OCI-LY3 (cell line): ENCODE data around the gene NECAP2.
"Not testable (repeated sequence)": the region's sequence is repeated elsewhere in the genome, so short reads cannot be mapped to it uniquely, and the experiment has no call there.

Experiments used
- H2AFZ ChIP-seq: fragments of 200-600, 300-600 bp; shearing (Covaris generic); 2 replicates; pipeline ENCODE4 v1.6.0; 2014; ENCODE audit warnings: antibody characterized with exemption, low read depth, low read length
- H3K27ac ChIP-seq: fragments of 200-600, 300-600 bp; sonication (generic); 2 replicates; pipeline ENCODE4 v1.5.1; 2014; ENCODE audit warnings: mild to moderate bottlenecking, low read length, moderate library complexity, mixed read lengths
- H3K27me3 ChIP-seq: fragments of 200-600, 300-600 bp; sonication (generic); 2 replicates; pipeline ENCODE4 v1.6.1; 2014; ENCODE audit warnings: low read depth, low read length, mixed read lengths
- H3K36me3 ChIP-seq: fragments of 200-600, 300-600 bp; sonication (generic); replicated peaks from 2 replicates; pipeline ENCODE3; 2014; ENCODE audit warnings: low read depth, low read length, mixed read lengths
- H3K4me1 ChIP-seq: fragments of 300-600, 200-600 bp; sonication (generic); 2 replicates; pipeline ENCODE4 v1.6.1; 2014; ENCODE audit warnings: low read length, mixed read lengths
- H3K4me2 ChIP-seq: fragments of 200-600, 300-600 bp; sonication (generic); 2 replicates; pipeline ENCODE4 v1.6.1; 2014; ENCODE audit warnings: low read length, mixed read lengths
- H3K4me3 ChIP-seq: fragments of 300-600, 200-600 bp; sonication (generic); 2 replicates; pipeline ENCODE4 v1.5.1; 2014; ENCODE audit warnings: antibody characterized with exemption, mild to moderate bottlenecking, low read length, moderate library complexity
- H3K79me2 ChIP-seq: fragments of 300-600, 200-600 bp; shearing (Covaris generic); 2 replicates; pipeline ENCODE4 v1.6.1; 2014; ENCODE audit warnings: mild to moderate bottlenecking, low read length, mixed read lengths
- H3K9ac ChIP-seq: fragments of 300-600, 200-600 bp; shearing (Covaris generic); 2 replicates; pipeline ENCODE4 v1.6.0; 2014; ENCODE audit warnings: mild to moderate bottlenecking, low read length, moderate library complexity
- H3K9me3 ChIP-seq: fragments of 200-600, 300-600 bp; shearing (Covaris generic); 2 replicates; pipeline ENCODE4 v1.6.1; 2014; ENCODE audit warnings: low read length, mixed read lengths; ENCODE audit not compliant: insufficient read depth
- H4K20me1 ChIP-seq: fragments of 200-600, 300-600 bp; sonication (generic); 2 replicates; pipeline ENCODE4 v1.6.1; 2016; ENCODE audit warnings: low read length, mixed read lengths; ENCODE audit not compliant: insufficient read depth
- EZH2phosphoT487 ChIP-seq: fragments of 200-600 bp; shearing (Covaris generic); IDR thresholded peaks from 2 replicates; pipeline ENCODE4 v1.6.1; 2018; ENCODE audit warnings: antibody characterized with exemption, mixed run types, low read depth
- TF ChIP-seq, protein P1 (sequence below): fragments of 200-600, 300-600 bp; sonication (generic); IDR thresholded peaks from 2 replicates; pipeline ENCODE4 v1.5.1; 2014; ENCODE audit warnings: antibody characterized with exemption, low read length, low read depth

NECAP2 gene

GRCh38 chr1:16489195-16489880 lies 48.8 kb downstream of the NECAP2 start:
- not testable (repeated sequence) for H3K27me3 ChIP-seq, H3K36me3 ChIP-seq

DNA sequence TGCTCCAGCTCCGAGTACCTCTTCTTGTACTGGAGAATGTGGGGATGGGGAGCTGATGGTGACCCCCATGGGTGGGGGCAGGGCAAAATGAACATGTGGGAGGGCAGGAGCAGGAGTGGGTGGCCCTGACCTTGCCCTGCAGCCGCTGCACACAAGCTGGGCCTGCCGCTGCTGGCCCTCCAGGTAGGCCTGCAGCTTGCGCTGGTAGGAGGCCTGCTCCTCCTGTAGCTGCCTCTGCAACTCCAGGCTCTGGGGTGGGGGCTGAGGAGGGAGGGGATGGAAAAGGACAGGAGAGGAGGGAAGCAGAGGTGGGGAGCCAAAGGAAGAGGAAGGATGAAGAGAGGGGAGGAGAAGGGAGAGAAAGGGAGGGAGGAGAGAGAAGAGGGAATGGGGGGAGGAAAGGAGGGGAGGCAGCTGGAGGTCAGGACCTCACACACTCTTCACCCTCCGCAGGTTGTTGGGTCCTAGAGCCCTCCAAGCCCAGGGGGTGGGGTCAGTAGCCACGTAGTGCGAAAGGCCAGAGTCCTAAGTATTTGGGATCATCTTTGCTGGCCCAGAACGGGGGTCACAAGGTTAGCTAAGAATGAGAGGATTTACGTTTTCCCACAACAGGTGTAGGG lies 50.6 kb downstream of the NECAP2 start:
- Histone ChIP-seq H3K36me3 (no peaks in the 10 kb centered on the region), H3K27me3 (no peaks in the 10 kb centered on the region), H2AFZ (no peak overlapping the region), H4K20me1 (no peaks in the 10 kb centered on the region), H3K4me2 (no peak overlapping the region), H3K79me2 (no peaks in the 10 kb centered on the region), H3K4me1 (no peaks in the 10 kb centered on the region), H3K9me3 (no peaks in the 10 kb centered on the region), H3K27ac (no peak overlapping the region), H3K9ac (no peak overlapping the region), H3K4me3 (no peak overlapping the region)
- TF ChIP-seq, protein P1, sequence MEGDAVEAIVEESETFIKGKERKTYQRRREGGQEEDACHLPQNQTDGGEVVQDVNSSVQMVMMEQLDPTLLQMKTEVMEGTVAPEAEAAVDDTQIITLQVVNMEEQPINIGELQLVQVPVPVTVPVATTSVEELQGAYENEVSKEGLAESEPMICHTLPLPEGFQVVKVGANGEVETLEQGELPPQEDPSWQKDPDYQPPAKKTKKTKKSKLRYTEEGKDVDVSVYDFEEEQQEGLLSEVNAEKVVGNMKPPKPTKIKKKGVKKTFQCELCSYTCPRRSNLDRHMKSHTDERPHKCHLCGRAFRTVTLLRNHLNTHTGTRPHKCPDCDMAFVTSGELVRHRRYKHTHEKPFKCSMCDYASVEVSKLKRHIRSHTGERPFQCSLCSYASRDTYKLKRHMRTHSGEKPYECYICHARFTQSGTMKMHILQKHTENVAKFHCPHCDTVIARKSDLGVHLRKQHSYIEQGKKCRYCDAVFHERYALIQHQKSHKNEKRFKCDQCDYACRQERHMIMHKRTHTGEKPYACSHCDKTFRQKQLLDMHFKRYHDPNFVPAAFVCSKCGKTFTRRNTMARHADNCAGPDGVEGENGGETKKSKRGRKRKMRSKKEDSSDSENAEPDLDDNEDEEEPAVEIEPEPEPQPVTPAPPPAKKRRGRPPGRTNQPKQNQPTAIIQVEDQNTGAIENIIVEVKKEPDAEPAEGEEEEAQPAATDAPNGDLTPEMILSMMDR: no peak
- TF ChIP-seq EZH2phosphoT487: no peak

More at GRCh38 chr1:16489195-16489880, 48.8 kb downstream of the NECAP2 start:
- not testable (repeated sequence) for H3K79me2 ChIP-seq, H3K4me3 ChIP-seq, H2AFZ ChIP-seq, H4K20me1 ChIP-seq, H3K4me1 ChIP-seq, H3K9me3 ChIP-seq, H3K4me2 ChIP-seq, H3K9ac ChIP-seq, H3K27ac ChIP-seq

DNA sequence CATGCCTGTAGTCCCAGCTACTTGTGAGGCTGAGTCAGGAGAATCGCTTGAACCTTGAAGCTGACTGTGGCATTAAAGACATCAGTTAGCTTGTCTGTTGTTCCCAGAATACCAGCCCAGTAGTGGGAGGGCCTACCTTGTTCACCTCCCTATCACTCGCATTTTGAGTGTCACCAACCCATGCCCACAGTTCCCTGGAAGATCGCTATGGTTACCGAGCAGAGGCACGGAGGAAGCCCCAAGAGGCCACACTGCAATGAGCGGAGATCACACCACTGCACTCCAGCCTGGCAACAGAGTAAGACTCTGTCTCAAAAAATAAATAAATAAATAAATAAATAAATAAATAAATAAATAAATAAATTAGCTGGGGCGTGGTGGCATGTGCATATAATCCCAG lies 52.4 kb downstream of the NECAP2 start:
- not testable (repeated sequence) for H3K27ac ChIP-seq, H4K20me1 ChIP-seq, H3K79me2 ChIP-seq, H3K9me3 ChIP-seq, H3K9ac ChIP-seq, H3K27me3 ChIP-seq, H3K4me2 ChIP-seq, H3K4me3 ChIP-seq, H3K4me1 ChIP-seq, H3K36me3 ChIP-seq, H2AFZ ChIP-seq

GRCh38 chr1:16493731-16494130 lies 53.2 kb downstream of the NECAP2 start:
- not testable (repeated sequence) for H3K27ac ChIP-seq, H3K4me2 ChIP-seq, H3K27me3 ChIP-seq, H3K36me3 ChIP-seq, H4K20me1 ChIP-seq, H3K9me3 ChIP-seq, H3K4me1 ChIP-seq, H3K79me2 ChIP-seq, H3K4me3 ChIP-seq, H3K9ac ChIP-seq, H2AFZ ChIP-seq

DNA sequence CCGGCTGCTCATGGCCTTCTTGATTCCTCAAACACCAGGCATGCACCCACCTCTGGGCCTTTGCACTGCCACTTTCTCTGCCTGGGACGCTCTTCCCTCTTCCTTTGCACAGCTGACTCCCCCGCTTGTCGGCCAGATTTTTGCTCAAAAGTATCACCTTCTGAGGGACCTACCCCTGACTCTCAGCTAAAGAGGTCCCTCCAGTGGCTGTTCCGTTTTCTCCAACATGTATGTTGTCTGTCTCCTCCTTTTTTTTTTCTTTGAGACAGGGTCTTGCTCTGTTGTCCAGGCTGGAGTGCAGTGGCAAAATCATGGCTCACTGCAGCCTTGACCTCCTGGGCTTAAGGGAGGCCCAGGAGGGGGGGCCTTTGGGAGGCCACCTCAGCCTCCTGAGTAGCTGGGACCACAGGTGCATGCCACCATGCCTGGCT lies 57.0 kb downstream of the NECAP2 start:
- TF ChIP-seq, protein P1: 0 out of 2 replicates have a peak, but pooled peaks have one; percentile 23
- H3K36me3 ChIP-seq, H3K9ac ChIP-seq, H3K27ac ChIP-seq, H3K4me2 ChIP-seq, H3K79me2 ChIP-seq, H3K9me3 ChIP-seq, H3K27me3 ChIP-seq, H4K20me1 ChIP-seq, H3K4me1 ChIP-seq, H3K4me3 ChIP-seq, H2AFZ ChIP-seq: not testable (repeated sequence)

DNA sequence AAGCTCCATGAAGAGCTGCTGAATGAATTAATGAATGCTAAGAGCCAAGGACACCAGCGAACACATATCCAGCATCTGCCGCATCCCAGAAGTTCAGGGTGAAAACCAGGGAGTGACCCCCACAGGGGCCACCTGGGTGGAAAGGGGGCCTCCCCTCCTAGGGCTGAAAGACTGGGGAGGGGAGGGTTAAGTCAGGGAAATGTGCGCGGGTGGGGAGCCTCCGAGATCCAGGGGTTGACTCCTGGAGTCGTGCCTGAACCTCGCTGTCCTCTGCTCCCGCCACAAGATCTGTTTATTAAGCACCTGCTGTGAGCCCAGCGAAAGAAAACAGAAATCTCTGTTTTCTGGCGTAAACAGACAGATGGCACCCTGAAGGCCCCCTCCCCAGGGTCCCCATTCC lies 57.5 kb downstream of the NECAP2 start:
- not testable (repeated sequence) for H3K79me2 ChIP-seq, H3K27me3 ChIP-seq, H3K36me3 ChIP-seq, H3K4me3 ChIP-seq, H3K27ac ChIP-seq, H4K20me1 ChIP-seq, H3K9ac ChIP-seq, H3K4me2 ChIP-seq, H3K9me3 ChIP-seq, H3K4me1 ChIP-seq, H2AFZ ChIP-seq
